MM.1S (cell line): ENCODE measurements around the gene CYSRT1.

Experiments
- DNase-seq: peaks from one replicate; pipeline ENCODE4 v3.0.0-alpha.2; 2015
- H2AFZ ChIP-seq: fragments of 300-600 bp; sonication (generic); 2 replicates; pipeline ENCODE4 v1.6.0; 2016; ENCODE audit warnings: antibody characterized with exemption, low read length
- H3F3A ChIP-seq: fragments of 300-600 bp; sonication (generic); 2 replicates; pipeline ENCODE4 v1.6.1; 2016; ENCODE audit warnings: mild to moderate bottlenecking, antibody characterized with exemption, low read length, moderate library complexity, mixed read lengths; ENCODE audit not compliant: insufficient read depth
- H3K27ac ChIP-seq: fragments of 300-600 bp; sonication (generic); 2 replicates; pipeline ENCODE4 v1.5.1; 2016; ENCODE audit warnings: mild to moderate bottlenecking, low read length
- H3K27me3 ChIP-seq: fragments of 300-600 bp; sonication (generic); replicated peaks from 2 replicates; pipeline ENCODE4 v1.6.0; 2016; ENCODE audit warnings: low read length; ENCODE audit not compliant: insufficient read depth
- H3K36me3 ChIP-seq: fragments of 300-600 bp; sonication (generic); replicated peaks from 2 replicates; pipeline ENCODE4 v1.6.1; 2016; ENCODE audit warnings: mild to moderate bottlenecking, low read length, mixed read lengths; ENCODE audit not compliant: insufficient read depth
- H3K4me1 ChIP-seq: fragments of 300-600 bp; sonication (generic); 2 replicates; pipeline ENCODE4 v1.6.1; 2016; ENCODE audit warnings: low read length, mixed read lengths
- H3K4me2 ChIP-seq: fragments of 300-600 bp; sonication (generic); 2 replicates; pipeline ENCODE4 v1.6.0; 2016; ENCODE audit warnings: low read depth, low read length
- H3K4me3 ChIP-seq: fragments of 300-600 bp; sonication (generic); 2 replicates; pipeline ENCODE4 v1.5.1; 2016; ENCODE audit warnings: low read length, mixed read lengths
- H3K79me2 ChIP-seq: fragments of 300-600 bp; sonication (generic); 2 replicates; pipeline ENCODE4 v1.6.1; 2016; ENCODE audit warnings: mixed run types, low read length, mixed read lengths
- H3K9ac ChIP-seq: fragments of 300-600 bp; sonication (generic); 2 replicates; pipeline ENCODE4 v1.6.1; 2016; ENCODE audit warnings: low read length, mixed read lengths
- H3K9me2 ChIP-seq: fragments of 300-600 bp; sonication (generic); replicated peaks from 2 replicates; pipeline ENCODE4 v1.6.1; 2016; ENCODE audit warnings: mild to moderate bottlenecking, low read length, mixed read lengths; ENCODE audit not compliant: insufficient read depth
- H3K9me3 ChIP-seq: fragments of 300-600 bp; sonication (generic); replicated peaks from 2 replicates; pipeline ENCODE4 v1.6.1; 2016; ENCODE audit warnings: mild to moderate bottlenecking, low read length, mixed read lengths; ENCODE audit not compliant: insufficient read depth
- H4K20me1 ChIP-seq: fragments of 300-600 bp; sonication (generic); 2 replicates; pipeline ENCODE4 v1.6.1; 2016; ENCODE audit warnings: mild to moderate bottlenecking, low read length, moderate library complexity, mixed read lengths; ENCODE audit not compliant: insufficient read depth
- CTCF ChIP-seq: fragments of 300-600 bp; sonication (generic); IDR thresholded peaks from 2 replicates; pipeline ENCODE4 v1.5.1; 2016; ENCODE audit warnings: antibody characterized with exemption, low read length, mixed read lengths
- EZH2 ChIP-seq: fragments of 300-600 bp; sonication (generic); optimal IDR thresholded peaks from 2 replicates; pipeline ENCODE3; 2017; ENCODE audit warnings: low read depth, mild to moderate bottlenecking, antibody characterized with exemption, low read length, mixed read lengths
- EZH2phosphoT487 ChIP-seq: fragments of 300-600 bp; sonication (generic); IDR thresholded peaks from 2 replicates; pipeline ENCODE4 v1.6.1; 2018; ENCODE audit warnings: antibody characterized with exemption, low read length

Gene CYSRT1

DNA sequence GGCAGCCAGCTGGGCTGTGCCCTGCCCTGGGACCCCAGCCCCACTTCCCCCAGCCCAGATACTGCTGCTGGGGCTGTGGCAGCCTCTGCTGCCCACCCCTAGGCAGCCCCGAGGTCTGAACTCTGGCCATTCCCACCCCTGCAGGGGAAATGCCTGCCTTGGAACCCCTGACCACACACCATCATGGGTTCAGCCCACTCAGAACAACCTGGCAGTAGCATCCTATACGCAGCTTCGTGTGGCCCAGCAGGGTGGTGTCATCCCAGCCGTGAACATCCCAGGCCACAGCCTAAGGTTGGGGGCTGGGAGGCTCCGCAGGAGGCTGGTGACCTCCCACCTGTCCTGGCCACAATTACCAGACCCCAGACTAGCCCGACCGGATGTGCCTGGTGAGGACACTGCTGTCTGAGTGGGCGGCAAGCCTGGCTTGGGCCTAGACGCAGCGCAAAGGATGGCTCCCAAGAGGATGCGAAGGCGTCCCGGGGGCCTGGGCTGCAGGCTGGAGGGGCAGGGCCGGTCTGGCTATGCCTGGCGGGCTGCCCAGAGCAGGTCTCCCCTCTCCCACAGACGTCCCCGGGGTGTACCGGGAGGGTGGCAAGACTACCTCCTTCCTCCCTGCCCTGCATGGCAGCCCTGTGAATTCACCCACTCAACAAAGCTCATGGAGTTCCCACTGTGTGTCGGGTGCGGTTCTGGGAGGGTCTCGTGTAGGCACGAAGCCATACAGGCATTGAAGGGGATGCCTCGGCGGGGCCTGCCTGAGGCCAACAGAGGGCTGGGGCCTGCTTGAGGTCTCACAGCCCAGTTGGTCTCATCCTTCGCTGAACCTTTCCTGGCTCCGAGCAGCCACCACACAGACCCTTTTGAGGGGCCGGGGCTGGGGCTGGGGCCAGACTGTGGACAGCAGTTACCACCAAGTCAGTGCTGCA is 4.3 kb downstream of the CYSRT1 start:
- DNase-seq: no peak
- no peak overlapping the region for H3K4me2 ChIP-seq
- H3K27me3 ChIP-seq: peaks cover 58% of the 10 kb centered on the region
- H3K9me3 ChIP-seq: no peaks in the 10 kb centered on the region
- H3K4me1 ChIP-seq: peaks cover 5% of the 10 kb centered on the region; the same call in 1 of the 2 replicates
- H3K9ac ChIP-seq: no peak overlapping the region
- TF ChIP-seq EZH2phosphoT487 (no peak), CTCF (no peak), EZH2 (no peak)
- H3K4me3 ChIP-seq: no peak overlapping the region
- H3K9me2 ChIP-seq: no peaks in the 10 kb centered on the region
- no peaks in the 10 kb centered on the region for H3K36me3 ChIP-seq
- H4K20me1 ChIP-seq: no peaks in the 10 kb centered on the region
- no peaks in the 10 kb centered on the region for H3F3A ChIP-seq
- no peaks in the 10 kb centered on the region for H3K79me2 ChIP-seq
- H2AFZ ChIP-seq: no peak overlapping the region
- no peak overlapping the region for H3K27ac ChIP-seq

- Histone ChIP-seq H3K9me2 (no peaks in the 10 kb centered on the region), H3K27ac (no peak overlapping the region), H3K4me2 (no peak overlapping the region), H3K27me3 (peaks cover 67% of the 10 kb centered on the region), H2AFZ (no peak overlapping the region), H3K4me1 (no peaks in the 10 kb centered on the region), H3K4me3 (no peak overlapping the region), H4K20me1 (no peaks in the 10 kb centered on the region), H3F3A (no peaks in the 10 kb centered on the region), H3K9me3 (no peaks in the 10 kb centered on the region), H3K79me2 (no peaks in the 10 kb centered on the region), H3K9ac (no peak overlapping the region), H3K36me3 (no peaks in the 10 kb centered on the region)
- DNase-seq: no peak
- TF ChIP-seq EZH2 (no peak), CTCF (no peak), EZH2phosphoT487 (no peak)
Measured at GRCh38 chr9:137229903-137230704, 5.1 kb downstream of the CYSRT1 start.

DNA sequence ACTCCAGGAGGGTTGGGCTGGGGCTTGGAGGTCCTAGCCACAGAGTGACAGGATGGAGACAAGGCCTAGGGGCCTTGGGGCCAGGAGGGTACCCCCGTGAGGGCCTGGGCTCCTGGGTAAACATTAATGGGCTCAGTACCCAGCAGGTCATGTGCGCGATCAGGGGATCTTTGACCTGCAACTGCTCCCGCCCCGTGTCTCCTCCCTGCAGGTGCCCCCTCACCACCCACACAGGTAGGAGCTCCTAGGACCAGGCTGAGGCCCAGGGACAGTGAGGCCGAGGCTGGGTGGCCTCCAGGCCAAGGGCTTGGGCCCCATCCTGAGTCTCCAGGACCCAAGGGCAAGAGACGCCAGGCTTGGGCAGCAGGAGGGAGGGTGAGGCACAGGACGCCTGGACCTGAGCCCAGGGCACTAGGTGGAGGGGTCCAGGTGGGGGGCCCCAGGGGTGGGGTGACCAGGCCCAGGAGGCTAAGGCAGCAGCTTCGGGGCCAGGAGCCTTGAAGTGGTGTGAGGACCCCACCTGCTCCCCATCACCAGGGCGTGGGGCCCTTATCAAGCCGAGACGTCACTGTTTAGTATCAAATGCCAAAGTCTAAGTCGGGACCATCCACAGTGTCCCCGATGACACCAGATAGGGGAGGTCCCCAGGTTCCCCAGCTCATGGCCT is 5.9 kb downstream of the CYSRT1 start, which contains the start of gene SLC34A3:
Gene SLC34A3 (plus strand): TSS at position 197 of the 667 bp plus-strand sequence. CDS start 802 bp downstream, outside the sequence.
- H3K9me2 ChIP-seq: no peaks in the 10 kb centered on the region
- TF ChIP-seq CTCF (no peak), EZH2 (no peak), EZH2phosphoT487 (no peak)
- H3K36me3 ChIP-seq: no peaks in the 10 kb centered on the region
- no peak within 1 kb of the TSS for H3K4me3 ChIP-seq
- H3K9ac ChIP-seq: no peak within 1 kb of the TSS
- peaks cover 74% of the 10 kb centered on the region for H3K27me3 ChIP-seq
- no peak for DNase-seq
- H3K4me2 ChIP-seq: no peak within 1 kb of the TSS
- no peaks in the 10 kb centered on the region for H3F3A ChIP-seq
- H4K20me1 ChIP-seq: no peaks in the 10 kb centered on the region
- no peak within 1 kb of the TSS for H2AFZ ChIP-seq
- H3K79me2 ChIP-seq: no peaks in the 10 kb centered on the region
- H3K9me3 ChIP-seq: no peaks in the 10 kb centered on the region
- H3K4me1 ChIP-seq: no peaks in the 10 kb centered on the region
- H3K27ac ChIP-seq: no peak within 1 kb of the TSS
